Endothelial cell (in vitro differentiated cells): ENCODE results near the gene ARHGEF40. TPM values are rescaled to one million over a fixed set of nuclear protein-coding genes. Genes with fewer than 3 reads are reported as not detected.
A peak's percentile ranks its signal among the peaks of the same experiment; 100 is the strongest.

Experiments
- DNase-seq: peaks from one replicate; pipeline ENCODE4 v3.0.0; 2021; ENCODE audit warnings: low spot score
- H3K27ac Mint-ChIP-seq: one replicate; pipeline ENCODE4 v1.8.0; 2021; ENCODE audit warnings: mixed read lengths, inconsistent platforms; ENCODE audit not compliant: unreplicated experiment
- H3K27me3 Mint-ChIP-seq: one replicate; pipeline ENCODE4 v1.8.0; 2021; ENCODE audit warnings: mild to moderate bottlenecking, moderate library complexity, mixed read lengths, inconsistent platforms; ENCODE audit not compliant: unreplicated experiment
- H3K36me3 Mint-ChIP-seq: one replicate; pipeline ENCODE4 v1.8.0; 2021; ENCODE audit warnings: mild to moderate bottlenecking, low read depth, mixed read lengths, inconsistent platforms; ENCODE audit not compliant: unreplicated experiment
- H3K4me1 Mint-ChIP-seq: one replicate; pipeline ENCODE4 v1.8.0; 2021; ENCODE audit warnings: mild to moderate bottlenecking, mixed read lengths, inconsistent platforms; ENCODE audit not compliant: unreplicated experiment
- H3K4me3 Mint-ChIP-seq: one replicate; pipeline ENCODE4 v1.8.0; 2021; ENCODE audit warnings: mild to moderate bottlenecking, mixed read lengths, inconsistent platforms; ENCODE audit not compliant: unreplicated experiment
- H3K9me3 Mint-ChIP-seq: one replicate; pipeline ENCODE4 v1.8.0; 2021; ENCODE audit warnings: mixed read lengths, inconsistent platforms; ENCODE audit not compliant: unreplicated experiment
- total RNA-seq: library from RNA; stranded (reverse); fragmentation: NEBNext Ultra II Directional; extraction: Animal tissue kit (Norgen Biotek cat#: 25700); gene quantifications from one replicate; pipeline ENCODE4 v1.2.1, GENCODE V29; 2021; ENCODE audit not compliant: unreplicated experiment
- TF ChIP-seq, protein P1 (sequence below): fragments of 200-600 bp; sonication (generic); IDR thresholded peaks from one replicate; pipeline ENCODE4 v1.5.0; 2021; ENCODE audit warnings: antibody characterized with exemption; ENCODE audit not compliant: unreplicated experiment

The ARHGEF40 gene
- total RNA-seq, 1 donor from 2014 or later: 12.5 TPM

DNA sequence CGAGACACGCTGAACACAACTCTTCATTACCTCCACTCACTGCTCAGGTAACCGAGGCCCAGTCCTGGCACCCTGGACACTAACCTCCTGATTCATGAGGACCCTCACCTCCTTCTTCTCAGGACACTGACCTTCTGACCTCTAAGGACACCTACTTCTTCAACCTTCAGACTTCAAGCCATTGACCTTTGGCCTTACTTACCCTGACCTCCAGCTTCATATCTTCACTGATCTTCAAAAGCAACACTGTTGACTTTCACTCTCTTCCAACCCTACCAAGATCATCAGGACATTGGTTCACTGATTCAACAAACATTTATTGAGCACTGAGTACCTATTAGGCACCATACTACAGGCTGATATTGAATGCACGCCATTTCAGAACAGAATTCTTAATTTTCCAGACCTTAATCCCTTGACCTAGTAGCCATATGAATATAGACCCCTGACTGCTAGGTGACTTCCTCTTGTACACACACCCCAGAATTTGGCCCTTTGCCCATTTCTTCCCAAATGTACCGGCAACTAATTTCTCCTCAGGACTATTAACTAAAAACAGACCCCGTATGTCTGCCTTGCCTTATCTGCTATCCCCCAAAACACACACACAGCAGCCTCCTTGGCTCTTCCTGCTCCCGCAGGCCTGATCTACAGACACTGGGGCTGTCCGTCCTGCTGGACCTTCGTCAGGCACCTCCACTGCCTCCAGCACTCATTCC, 5.8 kb downstream of the ARHGEF40 start:
- Mint-ChIP-seq H3K9me3 (no peaks in the 10 kb centered on the region), H3K4me3 (peak overlapping the region; percentile 9), H3K4me1 (peaks cover 3% of the 10 kb centered on the region), H3K27ac (peak overlapping the region; percentile 26), H3K36me3 (peaks cover 23% of the 10 kb centered on the region), H3K27me3 (peaks cover 18% of the 10 kb centered on the region)
- TF ChIP-seq, protein P1, sequence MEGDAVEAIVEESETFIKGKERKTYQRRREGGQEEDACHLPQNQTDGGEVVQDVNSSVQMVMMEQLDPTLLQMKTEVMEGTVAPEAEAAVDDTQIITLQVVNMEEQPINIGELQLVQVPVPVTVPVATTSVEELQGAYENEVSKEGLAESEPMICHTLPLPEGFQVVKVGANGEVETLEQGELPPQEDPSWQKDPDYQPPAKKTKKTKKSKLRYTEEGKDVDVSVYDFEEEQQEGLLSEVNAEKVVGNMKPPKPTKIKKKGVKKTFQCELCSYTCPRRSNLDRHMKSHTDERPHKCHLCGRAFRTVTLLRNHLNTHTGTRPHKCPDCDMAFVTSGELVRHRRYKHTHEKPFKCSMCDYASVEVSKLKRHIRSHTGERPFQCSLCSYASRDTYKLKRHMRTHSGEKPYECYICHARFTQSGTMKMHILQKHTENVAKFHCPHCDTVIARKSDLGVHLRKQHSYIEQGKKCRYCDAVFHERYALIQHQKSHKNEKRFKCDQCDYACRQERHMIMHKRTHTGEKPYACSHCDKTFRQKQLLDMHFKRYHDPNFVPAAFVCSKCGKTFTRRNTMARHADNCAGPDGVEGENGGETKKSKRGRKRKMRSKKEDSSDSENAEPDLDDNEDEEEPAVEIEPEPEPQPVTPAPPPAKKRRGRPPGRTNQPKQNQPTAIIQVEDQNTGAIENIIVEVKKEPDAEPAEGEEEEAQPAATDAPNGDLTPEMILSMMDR: no peak
- DNase-seq: no peak

DNA sequence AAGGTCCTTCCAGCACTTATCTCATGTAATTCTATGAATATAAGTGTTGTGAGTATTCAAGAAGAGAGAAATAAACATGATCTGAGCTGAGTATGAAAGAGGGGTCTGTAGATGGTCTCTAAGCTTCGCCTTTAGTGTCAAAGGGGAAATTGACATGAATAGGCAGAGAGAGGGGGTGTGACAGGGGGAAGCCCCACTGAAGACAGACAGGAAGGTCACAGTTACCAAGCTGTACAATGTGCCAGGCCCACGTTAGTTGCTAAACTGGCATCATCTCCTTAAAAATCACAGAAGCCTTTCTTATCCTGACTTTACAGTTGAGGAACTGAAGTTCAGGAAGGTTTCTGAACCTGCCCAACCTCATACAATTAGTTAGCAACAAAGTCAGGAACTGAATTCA, 7.6 kb downstream of the ARHGEF40 start:
- Mint-ChIP-seq H3K4me1 (no peaks in the 10 kb centered on the region), H3K4me3 (no peak overlapping the region), H3K36me3 (peaks cover 29% of the 10 kb centered on the region), H3K9me3 (no peaks in the 10 kb centered on the region), H3K27me3 (peaks cover 13% of the 10 kb centered on the region), H3K27ac (peak overlapping the region; percentile 30)
- TF ChIP-seq, protein P1: no peak
- DNase-seq: no peak

DNA sequence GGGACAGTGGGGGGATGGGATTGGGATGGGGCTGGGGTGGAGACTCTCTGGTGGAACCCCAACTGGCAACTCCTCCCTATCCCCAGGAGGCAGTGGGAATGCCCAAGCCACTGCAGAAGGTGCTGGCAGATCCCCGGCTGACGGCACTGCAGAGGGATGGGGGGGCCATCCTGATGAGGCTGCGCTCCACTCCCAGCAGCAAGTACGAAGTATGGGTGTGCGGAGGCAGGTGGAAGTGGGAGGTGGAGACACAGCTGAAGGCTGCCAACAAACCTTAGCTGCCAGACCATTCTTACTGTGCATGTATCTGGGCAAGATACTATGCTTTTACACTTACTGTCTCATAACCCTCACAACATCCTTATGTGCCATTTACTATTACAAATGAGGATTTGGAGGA, 8.2 kb downstream of the ARHGEF40 start:
- no peak for DNase-seq
- H3K9me3 Mint-ChIP-seq: no peaks in the 10 kb centered on the region
- H3K4me3 Mint-ChIP-seq: no peak overlapping the region
- H3K27me3 Mint-ChIP-seq: peaks cover 14% of the 10 kb centered on the region
- H3K27ac Mint-ChIP-seq: no peak overlapping the region
- peaks cover 32% of the 10 kb centered on the region for H3K36me3 Mint-ChIP-seq
- TF ChIP-seq, protein P1: no peak
- no peaks in the 10 kb centered on the region for H3K4me1 Mint-ChIP-seq

- TF ChIP-seq, protein P1: no peak
- peaks cover 12% of the 10 kb centered on the region for H3K27me3 Mint-ChIP-seq
- H3K9me3 Mint-ChIP-seq: no peaks in the 10 kb centered on the region
- no peak overlapping the region for H3K27ac Mint-ChIP-seq
- H3K4me1 Mint-ChIP-seq: no peaks in the 10 kb centered on the region
- no peak for DNase-seq
- no peak overlapping the region for H3K4me3 Mint-ChIP-seq
- H3K36me3 Mint-ChIP-seq: peaks cover 29% of the 10 kb centered on the region
These were observed 8.6 kb downstream of the ARHGEF40 start for GRCh38 chr14:21078726-21079125.

- Mint-ChIP-seq H3K9me3 (no peaks in the 10 kb centered on the region), H3K4me1 (peaks cover 7% of the 10 kb centered on the region), H3K36me3 (peaks cover 28% of the 10 kb centered on the region), H3K4me3 (no peak overlapping the region), H3K27ac (no peak overlapping the region), H3K27me3 (peaks cover 22% of the 10 kb centered on the region)
- TF ChIP-seq, protein P1: no peak
- DNase-seq: no peak
These were observed 11.5 kb downstream of the ARHGEF40 start for GRCh38 chr14:21081521-21082142.
